Neuronal stem cell (in vitro differentiated cells): ENCODE results near the gene BCS1L.

Experiments
- DNase-seq: peaks from one replicate; pipeline ENCODE4 v3.0.0-alpha.2; 2013; ENCODE audit warnings: low spot score
- H2AFZ ChIP-seq: one replicate; pipeline ENCODE4 v1.6.1; 2013; ENCODE audit warnings: mild to moderate bottlenecking, low read length, inconsistent platforms
- H2AK5ac ChIP-seq: 2 replicates; pipeline ENCODE4 v1.6.1; 2013; ENCODE audit warnings: low read depth, mild to moderate bottlenecking, inconsistent platforms, low read length, moderate library complexity, mixed read lengths
- H2BK120ac ChIP-seq: 2 replicates; pipeline ENCODE4 v1.6.1; 2013; ENCODE audit warnings: low read depth, mild to moderate bottlenecking, inconsistent platforms, low read length, moderate library complexity, mixed read lengths
- H2BK12ac ChIP-seq: one replicate; pipeline ENCODE4 v1.6.1; 2013; ENCODE audit warnings: low read length, inconsistent platforms
- H2BK15ac ChIP-seq: 2 replicates; pipeline ENCODE4 v1.6.1; 2013; ENCODE audit warnings: mild to moderate bottlenecking, low read length, inconsistent platforms, mixed read lengths
- H2BK5ac ChIP-seq: one replicate; pipeline ENCODE4 v1.6.1; 2013; ENCODE audit warnings: inconsistent platforms, mild to moderate bottlenecking, low read length, moderate library complexity
- H3K14ac ChIP-seq: one replicate; pipeline ENCODE4 v1.6.1; 2013; ENCODE audit warnings: low read length, inconsistent platforms
- H3K18ac ChIP-seq: 2 replicates; pipeline ENCODE4 v1.6.1; 2013; ENCODE audit warnings: low read length, inconsistent platforms
- H3K23ac ChIP-seq: 2 replicates; pipeline ENCODE4 v1.6.1; 2013; ENCODE audit warnings: low read depth, mild to moderate bottlenecking, mixed read lengths, low read length, inconsistent platforms; ENCODE audit not compliant: poor library complexity
- H3K27ac ChIP-seq: replicated peaks from 3 replicates; pipeline ENCODE4 v1.5.1; 2013; ENCODE audit warnings: low read length, inconsistent platforms
- H3K27me3 ChIP-seq, 3 experiments: 2 replicates each; pipeline ENCODE4 v1.6.1; 2013; ENCODE audit warnings: low read length in 3 of 3, mild to moderate bottlenecking in 2 of 3, inconsistent platforms in 1 of 3, low read depth in 1 of 3, mixed read lengths in 1 of 3, moderate library complexity in 1 of 3; ENCODE audit not compliant: control insufficient read depth in 3 of 3, insufficient read depth in 3 of 3
- H3K36me3 ChIP-seq, 2 donors: replicated peaks in 1 of 2; 2 replicates each; pipeline ENCODE4 v1.6.1; 2013; ENCODE audit warnings: low read length in 2 of 2; ENCODE audit not compliant: control insufficient read depth in 2 of 2, insufficient read depth in 2 of 2
- H3K4ac ChIP-seq: 2 replicates; pipeline ENCODE4 v1.6.1; 2013; ENCODE audit warnings: inconsistent platforms, mild to moderate bottlenecking, low read length, moderate library complexity
- H3K4me1 ChIP-seq, 2 donors: 1 replicate in 1 of 2; 2 replicates in 1 of 2; pipeline ENCODE4 v1.6.1; 2013; ENCODE audit warnings: low read length in 2 of 2, low read depth in 1 of 2; ENCODE audit not compliant: control insufficient read depth in 2 of 2, insufficient read depth in 1 of 2
- H3K4me2 ChIP-seq: one replicate; pipeline ENCODE4 v1.6.1; 2013; ENCODE audit warnings: mild to moderate bottlenecking, low read length, inconsistent platforms; ENCODE audit not compliant: insufficient read depth, poor library complexity, severe bottlenecking
- H3K4me3 ChIP-seq, 2 donors: 2 replicates each; pipeline ENCODE4 v1.5.1; 2013; ENCODE audit warnings: low read length in 2 of 2, mild to moderate bottlenecking in 2 of 2, inconsistent platforms in 1 of 2, moderate library complexity in 1 of 2
- H3K79me1 ChIP-seq: one replicate; pipeline ENCODE4 v1.6.1; 2013; ENCODE audit warnings: low read depth, mild to moderate bottlenecking, inconsistent platforms, low read length, moderate library complexity
- H3K9ac ChIP-seq: one replicate; pipeline ENCODE4 v1.6.1; 2013; ENCODE audit warnings: mild to moderate bottlenecking, low read depth, low read length, inconsistent platforms; ENCODE audit not compliant: poor library complexity
- H3K9me3 ChIP-seq, 2 donors: replicated peaks in 1 of 2; 2 replicates each; pipeline versions ENCODE3 to v1.6.1; 2013; ENCODE audit warnings: low read length in 2 of 2, mild to moderate bottlenecking in 2 of 2, inconsistent platforms in 1 of 2, low read depth in 1 of 2, mixed read lengths in 1 of 2, moderate library complexity in 1 of 2; ENCODE audit not compliant: control insufficient read depth in 2 of 2, insufficient read depth in 1 of 2
- H4K8ac ChIP-seq: one replicate; pipeline ENCODE4 v1.6.1; 2013; ENCODE audit warnings: low read depth, mild to moderate bottlenecking, inconsistent platforms, low read length, moderate library complexity
- H4K91ac ChIP-seq: one replicate; pipeline ENCODE4 v1.6.1; 2013; ENCODE audit warnings: low read length, low read depth, mild to moderate bottlenecking, inconsistent platforms; ENCODE audit not compliant: poor library complexity
- WGBS, 2 donors: extraction: QIAGEN DNeasy Blood & Tissue Kit; methylation state at CpG; one replicate each; pipeline ENCODE4 v1.1.7; 2013; ENCODE audit warnings: missing lambda C conversion rate in 2 of 2, mixed read lengths in 1 of 2; ENCODE audit not compliant: insufficient read length in 2 of 2, insufficient replicate concordance in 1 of 2; ENCODE audit errors: extremely low coverage in 2 of 2; 5-methylcytosine and 5-hydroxymethylcytosine counted together

The BCS1L gene

DNA sequence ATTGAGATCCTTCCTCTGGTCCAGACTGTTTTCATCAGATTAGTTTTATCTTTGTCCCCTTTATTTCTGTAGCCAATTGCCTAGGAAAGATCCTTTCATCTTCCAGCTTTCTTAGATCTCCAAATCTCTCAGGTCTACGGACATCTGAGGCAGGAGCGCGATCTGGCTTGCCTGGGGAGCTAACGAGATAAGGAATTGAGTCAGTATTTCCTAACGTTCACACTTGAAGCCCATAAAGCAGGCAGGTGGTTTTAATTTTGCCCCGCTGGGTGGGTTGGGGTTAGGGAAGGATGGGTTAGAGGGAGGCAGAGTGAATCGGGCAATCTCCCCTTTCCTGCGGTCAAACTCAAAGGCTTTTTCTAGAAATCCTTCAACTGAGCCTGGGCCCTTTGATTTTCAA, 50.4 kb downstream of the BCS1L start:
- H2BK15ac ChIP-seq: no peak overlapping the region
- no CpG with 5 or more reads among the region's 8 CpGs for WGBS, 2 donors
- H3K18ac ChIP-seq: no peak overlapping the region
- H3K9ac ChIP-seq: no peak overlapping the region
- no peak overlapping the region for H3K14ac ChIP-seq
- no peak overlapping the region for H3K4me2 ChIP-seq
- no peak overlapping the region for H2BK5ac ChIP-seq
- peak overlapping the region; percentile 92 for H2AFZ ChIP-seq
- H2BK12ac ChIP-seq: no peak overlapping the region
- H3K27me3 ChIP-seq: no peaks in the 10 kb centered on the region
- peaks cover 0 to 17% of the 10 kb centered on the region in 2 donors for H3K36me3 ChIP-seq
- H4K8ac ChIP-seq: no peak overlapping the region
- no peak overlapping the region for H3K4me3 ChIP-seq
- no peak overlapping the region for H2AK5ac ChIP-seq
- H3K23ac ChIP-seq: no peak overlapping the region
- H3K4ac ChIP-seq: no peak overlapping the region
- no peak overlapping the region for H4K91ac ChIP-seq
- peaks cover 7% of the 10 kb centered on the region for H3K79me1 ChIP-seq
- no peaks in the 10 kb centered on the region for H3K9me3 ChIP-seq
- no peak overlapping the region for H2BK120ac ChIP-seq
- peaks cover 2 to 5% of the 10 kb centered on the region in 2 donors for H3K4me1 ChIP-seq
- H3K27ac ChIP-seq: no peak overlapping the region
- DNase-seq: no peak

DNA sequence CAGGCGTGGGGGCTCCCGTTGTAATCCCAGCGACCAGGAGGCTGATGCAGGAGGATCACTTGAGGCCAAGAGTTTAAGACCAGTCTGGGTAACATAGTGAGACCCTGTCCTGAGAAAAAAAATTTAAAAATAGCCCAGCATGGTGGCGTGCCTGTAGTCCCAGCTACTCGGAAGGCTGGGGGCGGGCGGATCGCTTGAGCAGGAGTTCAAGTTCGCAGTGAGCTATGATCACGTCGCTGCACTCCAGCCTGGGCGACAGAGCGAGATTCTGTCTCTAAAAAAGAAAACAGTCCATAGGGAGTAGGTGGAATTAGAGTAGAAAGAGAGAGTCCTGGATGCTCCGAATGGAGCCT, 50.8 kb downstream of the BCS1L start:
- H3K79me1 ChIP-seq: peaks cover 7% of the 10 kb centered on the region
- H3K9me3 ChIP-seq: no peaks in the 10 kb centered on the region
- no CpG with 5 or more reads among the region's 14 CpGs for WGBS, 2 donors
- no peak overlapping the region for H3K9ac ChIP-seq
- H2AK5ac ChIP-seq: no peak overlapping the region
- H4K91ac ChIP-seq: no peak overlapping the region
- peak overlapping the region; percentile 16 to 78 for H3K4me3 ChIP-seq
- H2BK12ac ChIP-seq: no peak overlapping the region
- H3K18ac ChIP-seq: peak overlapping the region; percentile 84
- no peak overlapping the region for H3K4ac ChIP-seq
- DNase-seq: no peak
- no peak overlapping the region for H2BK120ac ChIP-seq
- no peak overlapping the region for H2BK15ac ChIP-seq
- H3K4me1 ChIP-seq: peaks cover 2 to 5% of the 10 kb centered on the region in 2 donors
- no peak overlapping the region for H3K23ac ChIP-seq
- no peak overlapping the region for H2BK5ac ChIP-seq
- H4K8ac ChIP-seq: no peak overlapping the region
- H3K27ac ChIP-seq: no peak overlapping the region
- H3K14ac ChIP-seq: no peak overlapping the region
- H3K36me3 ChIP-seq: peaks cover 0 to 20% of the 10 kb centered on the region in 2 donors
- H2AFZ ChIP-seq: peak overlapping the region; percentile 92
- H3K4me2 ChIP-seq: peak overlapping the region; percentile 52
- no peaks in the 10 kb centered on the region for H3K27me3 ChIP-seq

DNA sequence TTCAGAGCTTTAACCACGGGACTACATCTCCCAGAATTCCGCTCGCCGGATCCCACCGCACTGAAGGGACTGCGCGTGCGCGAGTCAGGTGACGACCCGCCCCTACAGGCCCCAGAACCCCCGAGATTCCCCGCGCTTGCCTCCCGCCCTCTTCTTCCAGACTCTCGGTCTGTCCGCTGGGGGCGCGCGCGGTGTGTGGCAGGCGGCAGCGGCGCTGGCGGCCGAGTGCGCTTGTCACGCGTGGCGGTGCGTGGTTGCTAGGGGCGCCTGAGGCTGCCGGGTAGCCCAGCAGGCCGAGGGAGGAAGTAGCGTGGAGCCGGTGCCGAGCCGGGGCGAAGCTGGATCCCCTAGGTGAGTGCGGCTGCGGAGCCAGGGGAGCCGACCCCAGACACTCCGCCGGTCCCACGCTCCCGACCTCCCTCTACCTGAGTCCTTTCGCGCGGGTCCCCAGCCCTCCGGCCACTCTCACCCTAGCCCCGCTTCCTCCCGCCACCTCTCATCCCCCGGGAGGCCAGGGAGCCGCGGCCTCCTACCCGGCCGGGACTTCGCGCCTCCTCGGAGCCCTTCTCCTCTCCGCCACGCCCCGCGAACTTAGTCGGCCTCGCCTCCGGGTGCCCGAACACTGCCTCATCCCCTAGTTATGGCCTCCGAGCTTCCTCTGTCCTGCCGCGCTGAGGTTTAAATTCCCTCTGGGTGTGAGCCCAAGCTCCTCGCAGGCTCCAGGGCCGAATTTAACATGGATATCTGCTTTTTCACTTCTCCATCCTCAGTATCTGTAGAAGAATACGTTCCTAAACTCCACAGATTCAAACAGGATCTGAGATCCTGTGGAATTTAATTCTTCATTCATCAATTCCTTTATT, 51.4 kb downstream of the BCS1L start, which contains the start of gene TTLL4:
Gene TTLL4, plus strand, starts transcription at position 149 of the 863 bp plus-strand sequence. CDS start 26,842 bp downstream, outside the sequence.
- Histone ChIP-seq H3K14ac (peak within 1 kb of the TSS; percentile 99), H3K4me1 (peaks cover 2 to 5% of the 10 kb centered on the region in 2 donors), H2AFZ (peak within 1 kb of the TSS; percentile 92), H3K27me3 (no peaks in the 10 kb centered on the region), H3K4me3 (peak within 1 kb of the TSS; percentile 78 to 98), H2BK120ac (peak within 1 kb of the TSS; percentile 32), H3K9me3 (no peaks in the 10 kb centered on the region), H3K18ac (peak within 1 kb of the TSS; percentile 98), H4K91ac (no peak within 1 kb of the TSS), H2BK12ac (no peak within 1 kb of the TSS), H3K36me3 (peaks cover 0 to 26% of the 10 kb centered on the region in 2 donors), H3K23ac (peak within 1 kb of the TSS; percentile 98), H3K27ac (peak within 1 kb of the TSS; percentile 49), H2BK15ac (peak within 1 kb of the TSS; percentile 42), H4K8ac (peak within 1 kb of the TSS; percentile 54), H2BK5ac (peak within 1 kb of the TSS; percentile 98), H3K4ac (no peak within 1 kb of the TSS), H3K4me2 (peak within 1 kb of the TSS; percentile 65), H3K9ac (peak within 1 kb of the TSS; percentile 95), H3K79me1 (peaks cover 7% of the 10 kb centered on the region), H2AK5ac (peak within 1 kb of the TSS; percentile 56)
- WGBS, 2 donors: no CpG with 5 or more reads among the region's 74 CpGs
- peak; percentile 97 for DNase-seq

DNA sequence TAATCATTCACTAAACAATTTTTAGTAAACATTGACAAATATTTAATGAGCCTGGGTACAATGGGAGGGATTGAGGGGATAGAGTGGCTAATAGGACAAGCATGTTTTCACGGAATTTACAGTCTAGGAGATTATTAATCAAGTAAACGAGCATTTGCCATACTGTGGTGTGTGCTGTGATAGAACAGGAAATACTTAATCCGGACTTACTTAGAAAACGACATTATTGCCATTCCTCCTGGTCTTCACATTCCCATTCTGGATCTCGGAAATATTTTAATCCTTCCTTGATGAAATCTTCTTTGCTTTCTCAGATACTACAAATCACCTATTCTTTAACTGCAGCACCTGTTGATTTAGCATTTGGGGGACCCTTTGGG, 52.1 kb downstream of the BCS1L start:
- no peak overlapping the region for H3K23ac ChIP-seq
- no peak overlapping the region for H3K4ac ChIP-seq
- H2AK5ac ChIP-seq: no peak overlapping the region
- H3K36me3 ChIP-seq: peaks cover 0 to 31% of the 10 kb centered on the region in 2 donors
- H2AFZ ChIP-seq: peak overlapping the region; percentile 92
- no peak overlapping the region for H4K91ac ChIP-seq
- no peak overlapping the region for H3K14ac ChIP-seq
- no peak overlapping the region for H3K27ac ChIP-seq
- H2BK120ac ChIP-seq: no peak overlapping the region
- no CpG with 5 or more reads among the region's 5 CpGs for WGBS, 2 donors
- no peak for DNase-seq
- peaks cover 2 to 5% of the 10 kb centered on the region in 2 donors for H3K4me1 ChIP-seq
- no peak overlapping the region for H3K18ac ChIP-seq
- no peak overlapping the region for H2BK5ac ChIP-seq
- no peak overlapping the region for H3K9ac ChIP-seq
- no peak overlapping the region for H2BK15ac ChIP-seq
- no peak overlapping the region for H4K8ac ChIP-seq
- no peak overlapping the region for H2BK12ac ChIP-seq
- H3K79me1 ChIP-seq: peaks cover 7% of the 10 kb centered on the region
- H3K4me2 ChIP-seq: peak overlapping the region; percentile 19
- H3K9me3 ChIP-seq: no peaks in the 10 kb centered on the region
- H3K4me3 ChIP-seq: peak overlapping the region; percentile 78 to 98
- H3K27me3 ChIP-seq: no peaks in the 10 kb centered on the region
